ENCODE results near the gene C2orf42.

DNA sequence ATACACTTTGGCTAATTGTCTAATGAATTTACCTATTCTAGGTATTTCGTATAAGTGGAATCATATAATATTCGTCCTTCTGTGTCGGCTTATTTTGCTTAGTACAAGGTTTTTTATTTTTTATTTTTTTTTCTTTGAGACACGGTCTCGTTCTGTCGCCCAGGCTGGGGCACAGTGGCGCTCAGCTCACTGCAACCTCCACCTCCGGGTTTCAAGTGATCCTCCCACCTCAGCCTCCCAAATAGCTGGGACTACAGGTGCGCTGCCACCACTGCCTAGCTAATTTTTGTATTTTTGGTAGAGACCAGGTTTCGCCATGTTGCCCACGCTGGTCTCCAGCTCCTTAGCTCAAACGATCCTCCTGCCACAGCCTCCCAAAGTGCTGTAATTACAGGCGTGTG is 65.3 kb downstream of the C2orf42 start:
- no peak for TF ChIP-seq POLR2A (IDR thresholded peaks at IDR 0.05)
- TF ChIP-seq CTCF (IDR thresholded peaks at IDR 0.05), result no peak
